Common myeloid progenitor, CD34-positive (primary cell): ENCODE measurements around the gene PARL. TPM values are rescaled to one million over a fixed set of nuclear protein-coding genes. Genes with fewer than 3 reads are reported as not detected.
A peak's percentile ranks its signal among the peaks of the same experiment; 100 is the strongest.

Experiments used
- CTCF ChIA-PET: fragments of 350-600 bp; sonication (Branson Sonifier 250); formaldehyde crosslinking; loops from one replicate; lab custom pipeline; 2021; ENCODE audit warnings: antibody characterized with exemption; lab: Charles Lee
- POLR2A ChIA-PET: fragments of 350-600 bp; sonication (Branson Sonifier 250); formaldehyde crosslinking; loops from one replicate; lab custom pipeline; 2021; ENCODE audit warnings: antibody characterized with exemption; lab: Charles Lee
- DNase-seq, 3 donors: peaks; one replicate each; pipeline versions ENCODE4 v3.0.0 to v3.0.0-alpha.2; 2013
- H3K27ac ChIP-seq, 2 experiments: 1 replicate in 1 of 2; 2 replicates in 1 of 2; pipeline ENCODE4 v1.7.0; 2013; ENCODE audit warnings: inconsistent platforms in 2 of 2, low read length in 2 of 2, mild to moderate bottlenecking in 2 of 2, low read depth in 1 of 2, moderate library complexity in 1 of 2; ENCODE audit not compliant: severe bottlenecking in 2 of 2, insufficient read depth in 1 of 2, poor library complexity in 1 of 2
- H3K27me3 ChIP-seq, 5 experiments: replicated peaks in 2 of 5; 1 replicate in 3 of 5; 2 replicates in 2 of 5; pipeline versions ENCODE4 v1.6.1 to v1.7.0; 2013; ENCODE audit warnings: low read length in 4 of 5, mild to moderate bottlenecking in 2 of 5, moderate library complexity in 2 of 5, inconsistent platforms in 1 of 5; ENCODE audit not compliant: insufficient read depth in 5 of 5, control insufficient read depth in 4 of 5
- H3K36me3 ChIP-seq, 4 experiments: 1 replicate in 2 of 4; 2 replicates in 2 of 4; pipeline versions ENCODE4 v1.6.1 to v1.7.0; 2013; ENCODE audit warnings: low read length in 3 of 4, control low read depth in 1 of 4, mild to moderate bottlenecking in 1 of 4; ENCODE audit not compliant: control insufficient read depth in 4 of 4, insufficient read depth in 4 of 4
- H3K4me1 ChIP-seq, 4 experiments: 1 replicate in 3 of 4; 2 replicates in 1 of 4; pipeline versions ENCODE4 v1.6.1 to v1.7.1; 2013; ENCODE audit warnings: low read length in 3 of 4, mild to moderate bottlenecking in 3 of 4, control low read depth in 1 of 4, inconsistent platforms in 1 of 4, moderate library complexity in 1 of 4; ENCODE audit not compliant: control insufficient read depth in 4 of 4, insufficient read depth in 4 of 4; ENCODE audit errors: control extremely low read depth in 1 of 4
- H3K4me3 ChIP-seq, 7 experiments: 1 replicate in 4 of 7; 2 replicates in 3 of 7; pipeline versions ENCODE4 v1.5.1 to v1.7.0; 2013; ENCODE audit warnings: mild to moderate bottlenecking in 7 of 7, low read length in 6 of 7, moderate library complexity in 6 of 7, inconsistent platforms in 2 of 7, low read depth in 2 of 7, control low read depth in 1 of 7; ENCODE audit not compliant: insufficient read depth in 4 of 7, control insufficient read depth in 1 of 7; ENCODE audit errors: extremely low read depth in 1 of 7
- H3K9me3 ChIP-seq, 5 experiments: 1 replicate in 4 of 5; 2 replicates in 1 of 5; pipeline versions ENCODE4 v1.6.1 to v1.7.1; 2013; ENCODE audit warnings: low read length in 4 of 5, mild to moderate bottlenecking in 2 of 5, inconsistent platforms in 1 of 5, low read depth in 1 of 5, moderate library complexity in 1 of 5; ENCODE audit not compliant: control insufficient read depth in 4 of 5, insufficient read depth in 2 of 5; ENCODE audit errors: control extremely low read depth in 1 of 5
- WGBS: methylation state at CpG from one replicate; pipeline ENCODE4 v1.1.5; 2013; ENCODE audit not compliant: insufficient coverage; 5-methylcytosine and 5-hydroxymethylcytosine counted together
- polyA plus RNA-seq: library from polyadenylated mRNA; unstranded; fragments of 120-200 nt; gene quantifications from one replicate; pipeline ENCODE4 v1.2.1, GENCODE V29; 2013

PARL gene
- 58.8 TPM for polyA plus RNA-seq

- Histone ChIP-seq H3K27me3 (peaks cover 0 to 1% (median 0%) of the 10 kb centered on the region in 5 experiments), H3K4me1 (peaks cover 9 to 40% (median 28%) of the 10 kb centered on the region in 4 experiments), H3K4me3 (peak within 1 kb of the TSS; percentile 73 to 98 (median 88)), H3K9me3 (no peaks in the 10 kb centered on the region), H3K27ac (peak within 1 kb of the TSS; percentile 67 to 90), H3K36me3 (no peaks in the 10 kb centered on the region)
- under 1% methylated on average over 51 of the region's 63 CpGs for WGBS
- peak; percentile 92 to 95 (median 95) for DNase-seq
- POLR2A ChIA-PET: interaction anchor here (0.5 to 1.2 kb wide), 4 partner anchors 14 to 282 kb away, joined by 3 to 5 read pairs (median 3); no protein-coding TSS in a partner anchor
- CTCF ChIA-PET: interaction anchor here (1.1 to 2.4 kb wide), 17 partner anchors 9 to 431 kb away, joined by 3 to 26 read pairs (median 5); partner anchors contain the start of gene MAP6D1
Observed at GRCh38 chr3:183884427-183885296, at the start of gene PARL. TSS of gene PARL (minus strand) at chr3:183884880. CDS start at chr3:183884846, 34 bp downstream.

- ChIA-PET CTCF (interaction anchor here (0.6 to 1.4 kb wide), 3 partner anchors 12 to 153 kb away, joined by 3 to 4 read pairs (median 4); no protein-coding TSS in a partner anchor), POLR2A (no interaction called here)
- Histone ChIP-seq H3K4me1 (no peaks in the 10 kb centered on the region), H3K36me3 (peaks cover 0 to 18% (median 15%) of the 10 kb centered on the region in 4 experiments), H3K27me3 (no peaks in the 10 kb centered on the region), H3K4me3 (no peak overlapping the region), H3K9me3 (no peaks in the 10 kb centered on the region), H3K27ac (no peak overlapping the region)
- 100% methylated on average over 1 of the region's 3 CpGs for WGBS
- no peak for DNase-seq
Observed at GRCh38 chr3:183933160-183933559, 48.5 kb upstream of the PARL start.

GRCh38 chr3:183931881-183932280 lies 47.2 kb upstream of the PARL start:
- Histone ChIP-seq H3K36me3 (peaks cover 0 to 15% (median 10%) of the 10 kb centered on the region in 4 experiments), H3K27me3 (no peaks in the 10 kb centered on the region), H3K4me1 (no peaks in the 10 kb centered on the region), H3K27ac (no peak overlapping the region), H3K4me3 (no peak overlapping the region), H3K9me3 (no peaks in the 10 kb centered on the region)
- ChIA-PET POLR2A (no interaction called here), CTCF (interaction anchor here (0.5 to 0.6 kb wide), 3 partner anchors 16 to 75 kb away, joined by 3 to 5 read pairs (median 4); no protein-coding TSS in a partner anchor)
- 81% methylated on average over 2 of the region's 2 CpGs for WGBS
- DNase-seq: no peak

- peaks cover 0 to 16% (median 10%) of the 10 kb centered on the region in 4 experiments for H3K36me3 ChIP-seq
- H3K27ac ChIP-seq: no peak overlapping the region
- DNase-seq: no peak
- 97% methylated on average over 9 of the region's 10 CpGs for WGBS
- POLR2A ChIA-PET: no interaction called here
- H3K4me1 ChIP-seq: no peaks in the 10 kb centered on the region
- H3K4me3 ChIP-seq: no peak overlapping the region
- no peaks in the 10 kb centered on the region for H3K9me3 ChIP-seq
- CTCF ChIA-PET: interaction anchor here (1.6 kb wide), 1 partner anchor 11 kb away, joined by 5 read pairs; no protein-coding TSS in a partner anchor
- H3K27me3 ChIP-seq: no peaks in the 10 kb centered on the region
Observed at GRCh38 chr3:183930086-183930485, 45.4 kb upstream of the PARL start.

GRCh38 chr3:183927059-183927458 lies 42.4 kb upstream of the PARL start:
- Histone ChIP-seq H3K27me3 (no peaks in the 10 kb centered on the region), H3K4me1 (no peaks in the 10 kb centered on the region), H3K9me3 (no peaks in the 10 kb centered on the region), H3K27ac (no peak overlapping the region), H3K4me3 (no peak overlapping the region), H3K36me3 (peaks cover 5 to 31% (median 21%) of the 10 kb centered on the region in 4 experiments)
- CTCF ChIA-PET: no interaction called here
- POLR2A ChIA-PET: no interaction called here
- no peak for DNase-seq
- WGBS: no CpG with 5 or more reads among the region's 3 CpGs

GRCh38 chr3:183924956-183925355 lies 40.3 kb upstream of the PARL start:
- Histone ChIP-seq H3K27me3 (no peaks in the 10 kb centered on the region), H3K27ac (no peak overlapping the region), H3K36me3 (peaks cover 5 to 35% (median 24%) of the 10 kb centered on the region in 4 experiments), H3K4me3 (no peak overlapping the region), H3K4me1 (no peaks in the 10 kb centered on the region), H3K9me3 (no peaks in the 10 kb centered on the region)
- DNase-seq: no peak
- ChIA-PET CTCF (interaction anchor here (1.4 kb wide), 1 partner anchor 57 kb away, joined by 3 read pairs; no protein-coding TSS in a partner anchor), POLR2A (no interaction called here)
- WGBS: 93% methylated on average over 6 of the region's 7 CpGs
